HG03045 (cell line): ENCODE results near the gene MS4A1.
A peak's percentile ranks its signal among the peaks of the same experiment; 100 is the strongest.
"Not testable (repeated sequence)": the region's sequence is repeated elsewhere in the genome, so short reads cannot be mapped to it uniquely, and the experiment has no call there.

Experiments
- ATAC-seq: cut with Tn5 transposase; IDR thresholded peaks from one replicate; pipeline ENCODE4 v1.9.1; 2021; ENCODE audit warnings: mild to moderate bottlenecking, moderate library complexity; ENCODE audit not compliant: unreplicated experiment

The MS4A1 gene

GRCh38 chr11:60455531-60456042 lies at the start of gene MS4A1:
TSS of gene MS4A1 (plus strand) at chr11:60455847. CDS start at chr11:60462375, 6,528 bp downstream.
- ATAC-seq: peak; percentile 79

DNA sequence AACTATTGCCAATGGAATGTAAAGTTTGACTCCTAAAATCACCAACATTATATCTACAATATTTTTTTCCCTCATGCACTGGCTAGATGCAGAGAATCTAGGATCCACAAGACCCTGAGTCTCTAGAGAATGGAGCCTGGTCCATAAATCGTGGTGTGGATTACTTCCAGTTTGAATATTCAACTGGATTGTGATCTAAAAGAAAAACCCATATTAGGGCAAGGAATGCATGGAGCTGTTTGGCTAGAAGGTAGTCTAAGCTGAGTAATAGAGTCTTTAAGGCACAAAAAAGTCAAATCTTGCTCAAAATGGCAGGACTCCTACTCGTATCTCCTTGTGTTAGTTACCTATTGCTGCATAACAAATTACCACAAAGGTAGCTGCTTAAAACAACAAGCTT lies 35.6 kb upstream of the MS4A1 start:
- ATAC-seq: no peak

- no peak for ATAC-seq
These were observed 33.0 kb upstream of the MS4A1 start for GRCh38 chr11:60422609-60423008.

- no peak for ATAC-seq
These were observed 27.1 kb upstream of the MS4A1 start for GRCh38 chr11:60428517-60428916.

DNA sequence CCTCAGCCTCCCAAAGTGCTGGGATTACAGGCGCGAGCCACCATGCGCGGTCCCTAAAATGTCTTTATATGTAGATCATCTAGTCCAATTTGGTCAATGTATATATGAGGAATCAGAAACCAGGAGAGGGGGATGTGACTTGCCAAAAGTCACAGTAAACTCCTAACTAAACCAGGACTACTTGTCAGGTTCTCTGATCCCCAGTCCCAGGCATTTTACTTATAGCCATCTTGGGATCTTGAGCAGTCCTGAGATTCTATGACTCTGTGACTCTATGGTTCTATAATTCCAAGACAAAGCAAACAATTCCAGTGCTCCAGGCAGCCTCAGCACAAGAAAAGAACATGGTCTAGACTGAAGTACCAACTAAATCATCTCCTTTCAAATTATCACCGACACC lies 26.4 kb upstream of the MS4A1 start, which contains the start of gene MS4A5:
TSS of gene MS4A5 (plus strand) at position 301 of the 400 bp plus-strand sequence. CDS start 103 bp downstream, outside the sequence.
- ATAC-seq: no peak

DNA sequence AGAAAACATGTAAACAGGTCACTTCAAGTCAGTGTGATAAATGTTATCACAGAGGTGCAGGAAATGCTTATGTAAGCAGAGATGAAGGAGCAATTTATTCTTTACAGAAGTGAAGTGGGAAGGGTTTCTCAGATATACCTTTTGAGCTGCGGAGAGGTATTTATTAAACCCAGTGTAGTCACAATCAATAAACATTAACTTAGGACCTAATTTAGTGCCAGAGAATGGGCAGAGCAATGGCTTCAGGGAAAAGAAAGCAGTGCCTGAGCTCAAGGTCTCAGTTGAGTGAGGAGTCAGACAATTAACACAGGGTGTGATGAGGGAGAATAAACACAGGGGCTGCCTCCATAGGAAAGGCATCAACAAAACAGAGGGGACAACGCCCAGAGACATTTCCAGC lies 24.4 kb upstream of the MS4A1 start:
- no peak for ATAC-seq

- no peak for ATAC-seq
These were observed 22.2 kb upstream of the MS4A1 start for GRCh38 chr11:60433401-60433800.

- no peak for ATAC-seq
These were observed 8.6 kb upstream of the MS4A1 start for GRCh38 chr11:60447070-60447469.

DNA sequence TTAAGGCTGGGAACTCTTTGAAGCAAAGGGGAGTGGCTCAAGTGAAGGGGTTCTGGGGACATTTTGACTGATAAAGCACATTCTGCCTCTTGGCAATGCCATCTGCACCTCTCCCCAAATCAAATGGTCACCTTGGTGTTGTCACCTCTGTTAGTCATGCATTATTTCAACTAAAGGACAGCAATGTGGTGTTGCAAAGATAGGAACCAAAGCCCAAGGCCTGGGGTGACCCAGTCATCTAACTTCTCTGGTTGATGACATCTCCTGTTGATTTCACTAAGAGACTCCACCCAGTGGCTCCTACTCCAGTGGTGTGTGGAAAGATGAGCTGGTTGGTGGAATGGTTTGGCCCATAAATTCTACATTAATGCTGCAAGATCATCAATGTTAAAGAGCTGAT lies 7.8 kb upstream of the MS4A1 start:
- ATAC-seq: no peak

DNA sequence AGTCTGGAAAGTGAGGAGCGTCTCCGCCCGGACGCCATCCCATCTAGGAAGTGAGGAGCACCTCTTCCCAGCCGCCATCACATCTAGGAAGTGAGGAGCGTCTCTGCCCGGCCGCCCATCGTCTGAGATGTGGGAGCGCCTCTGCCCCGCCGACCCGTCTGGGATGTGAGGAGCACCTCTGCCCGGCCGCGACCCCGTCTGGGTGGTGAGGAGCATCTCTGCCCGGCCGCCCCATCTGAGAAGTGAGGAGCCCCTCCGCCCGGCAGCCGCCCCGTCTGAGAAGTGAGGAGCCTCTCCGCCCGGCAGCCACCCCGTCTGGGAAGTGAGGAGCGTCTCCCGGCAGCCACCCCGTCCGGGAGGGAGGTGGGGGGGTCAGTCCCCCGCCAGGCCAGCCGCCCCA lies 4.5 kb upstream of the MS4A1 start:
- ATAC-seq: not testable (repeated sequence)

DNA sequence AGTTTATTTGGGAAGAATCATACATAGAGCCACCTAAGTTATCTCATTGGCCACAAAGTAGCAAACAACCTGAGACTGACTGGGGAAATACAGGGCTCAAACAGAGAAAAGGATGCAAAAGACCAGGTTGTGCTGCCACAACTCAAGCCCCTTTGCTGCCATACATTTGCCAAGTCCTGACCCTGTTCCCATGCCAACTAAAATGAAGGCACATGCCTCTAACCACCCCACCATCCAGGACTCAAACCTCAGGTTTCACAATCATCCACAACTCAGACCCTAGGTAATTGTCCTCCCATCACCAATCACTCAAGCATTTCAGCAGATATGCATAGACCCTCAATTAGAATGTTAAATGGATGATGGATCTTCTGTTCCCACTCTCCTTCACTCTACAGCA lies 1.4 kb upstream of the MS4A1 start:
- no peak for ATAC-seq

- ATAC-seq: peak; percentile 52
These were observed 1.9 kb downstream of the MS4A1 start for GRCh38 chr11:60457576-60457975.

GRCh38 chr11:60459345-60459744 lies 3.7 kb downstream of the MS4A1 start:
- ATAC-seq: no peak

DNA sequence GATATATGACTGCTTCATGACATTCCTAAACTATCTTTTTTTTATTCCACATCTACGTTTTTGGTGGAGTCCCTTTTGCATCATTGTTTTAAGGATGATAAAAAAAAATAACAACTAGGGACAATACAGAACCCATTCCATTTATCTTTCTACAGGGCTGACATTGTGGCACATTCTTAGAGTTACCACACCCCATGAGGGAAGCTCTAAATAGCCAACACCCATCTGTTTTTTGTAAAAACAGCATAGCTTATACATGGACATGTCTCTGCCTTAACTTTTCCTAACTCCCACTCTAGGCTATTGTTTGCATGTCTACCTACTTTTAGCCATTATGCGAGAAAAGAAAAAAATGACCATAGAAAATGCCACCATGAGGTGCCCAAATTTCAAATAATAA lies 13.2 kb downstream of the MS4A1 start:
- ATAC-seq: no peak

DNA sequence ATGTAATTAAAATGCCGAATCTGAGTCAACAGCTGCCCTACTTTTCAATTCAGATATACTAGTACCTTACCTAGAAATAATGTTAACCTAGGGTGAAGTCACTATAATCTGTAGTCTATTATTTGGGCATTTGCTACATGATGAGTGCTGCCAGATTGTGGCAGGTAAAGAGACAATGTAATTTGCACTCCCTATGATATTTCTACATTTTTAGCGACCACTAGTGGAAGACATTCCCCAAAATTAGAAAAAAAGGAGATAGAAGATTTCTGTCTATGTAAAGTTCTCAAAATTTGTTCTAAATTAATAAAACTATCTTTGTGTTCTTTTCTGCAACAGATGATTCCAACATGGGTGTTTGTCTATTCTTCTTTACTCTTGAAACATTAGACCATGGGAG lies 14.1 kb downstream of the MS4A1 start:
- no peak for ATAC-seq

GRCh38 chr11:60477035-60477445 lies 21.4 kb downstream of the MS4A1 start:
- no peak for ATAC-seq

- ATAC-seq: no peak
These were observed 26.7 kb downstream of the MS4A1 start for GRCh38 chr11:60482361-60482760.

- peak; percentile 98 for ATAC-seq
These were observed 30.3 kb downstream of the MS4A1 start for GRCh38 chr11:60485987-60486386.

DNA sequence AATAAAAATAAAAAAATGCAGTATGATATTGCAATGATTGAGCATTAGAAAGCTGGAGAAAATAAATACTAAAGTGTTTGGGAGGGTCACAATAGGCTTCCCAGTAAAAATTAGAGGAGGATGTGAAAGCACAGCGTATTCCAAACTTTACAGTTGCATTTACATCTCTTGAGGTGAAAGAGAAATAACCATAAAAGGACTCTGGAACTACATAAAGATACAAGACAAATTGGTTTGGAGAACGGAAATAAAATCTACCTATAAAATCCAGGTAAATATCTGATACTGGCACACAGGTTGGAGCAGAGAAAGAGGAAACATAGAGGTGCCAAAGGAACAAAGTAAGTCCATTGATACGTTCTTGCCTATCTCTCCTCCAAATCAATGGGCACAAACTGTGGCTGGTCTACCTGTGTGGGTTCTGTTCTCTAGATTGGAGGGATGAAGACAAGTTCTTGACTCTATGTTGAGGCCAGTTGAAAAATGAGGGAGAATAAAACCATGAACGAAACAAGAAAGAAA lies 36.9 kb downstream of the MS4A1 start, which contains the start of gene MS4A12:
TSS of gene MS4A12 (plus strand) at position 291 of the 522 bp plus-strand sequence. CDS start 4,541 bp downstream, outside the sequence.
- no peak for ATAC-seq

- no peak for ATAC-seq
These were observed 37.8 kb downstream of the MS4A1 start for GRCh38 chr11:60493454-60493853.

- no peak for ATAC-seq
These were observed 42.8 kb downstream of the MS4A1 start for GRCh38 chr11:60498399-60498798.

GRCh38 chr11:60498853-60499252 lies 43.2 kb downstream of the MS4A1 start:
- ATAC-seq: no peak
